H1 (cell line): ENCODE data around the gene AK5.

Source experiments
- ATF2 ChIP-seq: IDR thresholded peaks from 2 replicates; pipeline ENCODE4 v1.6.1; 2012; ENCODE audit warnings: low read length, inconsistent platforms
- CHD2 ChIP-seq: IDR thresholded peaks from 2 replicates; pipeline ENCODE4 v1.6.1; 2012; ENCODE audit warnings: low read length, improper control_type of control experiment
- CREB1 ChIP-seq: IDR thresholded peaks from 2 replicates; pipeline ENCODE4 v1.6.1; 2012; ENCODE audit warnings: inconsistent platforms
- POLR2A ChIP-seq, 2 experiments: IDR thresholded peaks; 1 replicate in 1 of 2; 2 replicates in 1 of 2; pipeline ENCODE4 v1.6.1; 2011; ENCODE audit warnings: low read depth in 2 of 2, low read length in 2 of 2, mild to moderate bottlenecking in 2 of 2; ENCODE audit errors: control extremely low read depth in 1 of 2
- TF ChIP-seq, protein P1 (sequence below), 3 experiments: IDR thresholded peaks; 1 replicate in 2 of 3; 2 replicates in 1 of 3; pipeline versions ENCODE4 v1.5.1 to v1.6.1; 2011; ENCODE audit warnings: low read length in 3 of 3, mild to moderate bottlenecking in 3 of 3, inconsistent platforms in 2 of 3, low read depth in 1 of 3, moderate library complexity in 1 of 3; ENCODE audit not compliant: insufficient read depth in 1 of 3; ENCODE audit errors: control extremely low read depth in 1 of 3

DNA sequence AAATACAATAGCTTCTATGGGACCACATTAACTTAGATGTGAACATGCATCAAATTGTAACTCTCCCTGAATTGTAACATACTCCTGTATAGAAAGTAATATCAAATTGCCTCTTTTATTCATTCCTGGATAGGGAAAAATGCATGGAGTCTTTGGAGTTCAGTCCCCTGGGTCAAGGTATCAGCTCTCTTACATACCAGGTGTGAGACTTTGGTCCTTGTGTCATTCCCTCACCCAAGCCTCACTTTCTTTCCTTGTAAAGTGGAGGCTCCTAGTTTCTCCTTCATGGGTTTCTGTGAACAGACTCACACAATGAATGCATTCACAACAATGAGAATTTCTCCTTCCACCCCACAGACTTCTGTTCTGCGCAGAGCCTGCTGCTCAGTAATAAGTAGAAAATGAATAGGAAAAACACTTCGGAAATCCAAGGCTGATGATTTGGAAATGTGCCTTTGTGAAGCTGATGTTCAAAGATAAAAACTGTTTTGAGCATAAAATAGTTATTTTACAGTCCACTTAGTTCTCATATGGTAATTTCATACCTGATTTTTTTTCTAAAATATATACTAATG lies 185.3 kb downstream of the AK5 start:
- TF ChIP-seq ATF2 = no peak
- TF ChIP-seq, protein P1, sequence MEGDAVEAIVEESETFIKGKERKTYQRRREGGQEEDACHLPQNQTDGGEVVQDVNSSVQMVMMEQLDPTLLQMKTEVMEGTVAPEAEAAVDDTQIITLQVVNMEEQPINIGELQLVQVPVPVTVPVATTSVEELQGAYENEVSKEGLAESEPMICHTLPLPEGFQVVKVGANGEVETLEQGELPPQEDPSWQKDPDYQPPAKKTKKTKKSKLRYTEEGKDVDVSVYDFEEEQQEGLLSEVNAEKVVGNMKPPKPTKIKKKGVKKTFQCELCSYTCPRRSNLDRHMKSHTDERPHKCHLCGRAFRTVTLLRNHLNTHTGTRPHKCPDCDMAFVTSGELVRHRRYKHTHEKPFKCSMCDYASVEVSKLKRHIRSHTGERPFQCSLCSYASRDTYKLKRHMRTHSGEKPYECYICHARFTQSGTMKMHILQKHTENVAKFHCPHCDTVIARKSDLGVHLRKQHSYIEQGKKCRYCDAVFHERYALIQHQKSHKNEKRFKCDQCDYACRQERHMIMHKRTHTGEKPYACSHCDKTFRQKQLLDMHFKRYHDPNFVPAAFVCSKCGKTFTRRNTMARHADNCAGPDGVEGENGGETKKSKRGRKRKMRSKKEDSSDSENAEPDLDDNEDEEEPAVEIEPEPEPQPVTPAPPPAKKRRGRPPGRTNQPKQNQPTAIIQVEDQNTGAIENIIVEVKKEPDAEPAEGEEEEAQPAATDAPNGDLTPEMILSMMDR (IDR thresholded peaks at IDR 0.05; ENCODE audit: control extremely low read depth in 1 of 3, insufficient read depth in 1 of 3, low read depth in 1 of 3, low read length in 3 of 3) = no peak
- TF ChIP-seq POLR2A (IDR thresholded peaks at IDR 0.05; ENCODE audit: control extremely low read depth in 1 of 2, low read depth in 2 of 2, low read length in 2 of 2) = no peak
- TF ChIP-seq CREB1 = no peak
- no peak for TF ChIP-seq CHD2
